Adrenal gland (tissue), 5 donors: ENCODE data around the gene MDGA2.

ENCODE experiments used
- POLR2A ChIP-seq, 2 donors: fragments of 450-650 bp; IDR thresholded peaks; one replicate each; pipeline ENCODE4 v1.6.1; 2017; ENCODE audit warnings: antibody characterized with exemption in 2 of 2, mild to moderate bottlenecking in 2 of 2, moderate library complexity in 1 of 2
- TF ChIP-seq, protein P1 (sequence below), 6 experiments: fragments of 450-650 bp in 4 of 6; fragments of 200-600 bp in 2 of 6; sonication (generic) in 1 of 6; IDR thresholded peaks; 1 replicate in 5 of 6; 2 replicates in 1 of 6; pipeline versions ENCODE4 v1.5.1 to v1.8.0; 2016 to 2021; ENCODE audit warnings: antibody characterized with exemption in 6 of 6, mild to moderate bottlenecking in 2 of 6, moderate library complexity in 1 of 6
- donor health status: DM: no; HTN: no; CAD: no.

DNA sequence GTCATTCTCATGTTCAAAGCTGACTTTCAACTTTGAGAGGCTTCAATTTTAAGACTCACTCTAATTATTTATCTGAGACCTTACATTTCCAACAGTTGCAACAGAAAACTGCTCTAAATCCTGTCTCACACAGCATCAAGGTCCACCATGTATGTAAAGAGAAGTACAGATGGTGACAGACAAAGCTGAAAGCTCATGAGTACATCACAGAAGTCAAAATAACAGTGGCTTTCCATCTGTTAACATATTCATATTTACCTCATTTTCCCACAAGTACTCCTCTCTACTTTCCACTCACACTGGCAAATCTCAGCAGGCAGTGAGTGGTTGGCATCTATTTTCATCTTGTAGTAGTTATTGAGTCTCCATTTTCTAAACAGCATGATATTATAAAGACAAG is 192.0 kb downstream of the MDGA2 start:
- no peak for TF ChIP-seq POLR2A (IDR thresholded peaks at IDR 0.05)
- TF ChIP-seq, protein P1, sequence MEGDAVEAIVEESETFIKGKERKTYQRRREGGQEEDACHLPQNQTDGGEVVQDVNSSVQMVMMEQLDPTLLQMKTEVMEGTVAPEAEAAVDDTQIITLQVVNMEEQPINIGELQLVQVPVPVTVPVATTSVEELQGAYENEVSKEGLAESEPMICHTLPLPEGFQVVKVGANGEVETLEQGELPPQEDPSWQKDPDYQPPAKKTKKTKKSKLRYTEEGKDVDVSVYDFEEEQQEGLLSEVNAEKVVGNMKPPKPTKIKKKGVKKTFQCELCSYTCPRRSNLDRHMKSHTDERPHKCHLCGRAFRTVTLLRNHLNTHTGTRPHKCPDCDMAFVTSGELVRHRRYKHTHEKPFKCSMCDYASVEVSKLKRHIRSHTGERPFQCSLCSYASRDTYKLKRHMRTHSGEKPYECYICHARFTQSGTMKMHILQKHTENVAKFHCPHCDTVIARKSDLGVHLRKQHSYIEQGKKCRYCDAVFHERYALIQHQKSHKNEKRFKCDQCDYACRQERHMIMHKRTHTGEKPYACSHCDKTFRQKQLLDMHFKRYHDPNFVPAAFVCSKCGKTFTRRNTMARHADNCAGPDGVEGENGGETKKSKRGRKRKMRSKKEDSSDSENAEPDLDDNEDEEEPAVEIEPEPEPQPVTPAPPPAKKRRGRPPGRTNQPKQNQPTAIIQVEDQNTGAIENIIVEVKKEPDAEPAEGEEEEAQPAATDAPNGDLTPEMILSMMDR (IDR thresholded peaks at IDR 0.05): no peak
